HG03469 (cell line): ENCODE results near the gene MYO9A.

Experiments used
- ATAC-seq: cut with Tn5 transposase; IDR thresholded peaks from one replicate; pipeline ENCODE4 v1.9.1; 2021; ENCODE audit warnings: mild to moderate bottlenecking, moderate library complexity, moderate number of reproducible peaks; ENCODE audit not compliant: unreplicated experiment

MYO9A gene

DNA sequence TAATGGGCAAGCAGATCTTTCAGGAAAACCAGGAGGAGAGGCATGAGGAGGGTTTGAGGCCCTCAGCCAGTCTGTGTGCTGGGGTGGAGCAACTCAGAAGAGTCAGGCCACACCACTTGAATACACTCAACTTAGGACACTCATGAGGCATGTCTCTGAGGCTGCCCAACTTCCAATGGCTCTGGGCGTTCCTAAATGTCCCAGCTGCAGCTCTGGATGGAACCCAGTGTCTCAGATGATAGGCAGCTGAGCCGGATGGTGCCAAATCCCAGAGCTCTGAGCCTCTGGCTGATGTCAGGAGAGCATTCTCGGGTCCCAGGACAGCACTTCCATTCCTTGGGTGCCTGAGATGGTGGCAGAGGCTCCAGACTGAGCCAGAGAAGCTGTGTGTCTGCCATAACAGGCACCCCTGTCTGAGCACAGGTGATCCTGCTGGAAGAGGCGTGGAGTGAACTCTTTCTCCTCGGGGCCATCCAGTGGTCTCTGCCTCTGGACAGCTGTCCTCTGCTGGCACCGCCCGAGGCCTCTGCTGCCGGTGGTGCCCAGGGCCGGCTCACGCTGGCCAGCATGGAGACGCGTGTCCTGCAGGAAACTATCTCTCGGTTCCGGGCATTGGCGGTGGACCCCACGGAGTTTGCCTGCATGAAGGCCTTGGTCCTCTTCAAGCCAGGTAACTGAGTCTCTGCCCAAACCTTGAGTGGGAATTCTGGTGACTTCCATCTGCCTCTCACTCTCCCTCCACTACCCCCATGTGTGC, 304.8 kb downstream of the MYO9A start:
- no peak for ATAC-seq

DNA sequence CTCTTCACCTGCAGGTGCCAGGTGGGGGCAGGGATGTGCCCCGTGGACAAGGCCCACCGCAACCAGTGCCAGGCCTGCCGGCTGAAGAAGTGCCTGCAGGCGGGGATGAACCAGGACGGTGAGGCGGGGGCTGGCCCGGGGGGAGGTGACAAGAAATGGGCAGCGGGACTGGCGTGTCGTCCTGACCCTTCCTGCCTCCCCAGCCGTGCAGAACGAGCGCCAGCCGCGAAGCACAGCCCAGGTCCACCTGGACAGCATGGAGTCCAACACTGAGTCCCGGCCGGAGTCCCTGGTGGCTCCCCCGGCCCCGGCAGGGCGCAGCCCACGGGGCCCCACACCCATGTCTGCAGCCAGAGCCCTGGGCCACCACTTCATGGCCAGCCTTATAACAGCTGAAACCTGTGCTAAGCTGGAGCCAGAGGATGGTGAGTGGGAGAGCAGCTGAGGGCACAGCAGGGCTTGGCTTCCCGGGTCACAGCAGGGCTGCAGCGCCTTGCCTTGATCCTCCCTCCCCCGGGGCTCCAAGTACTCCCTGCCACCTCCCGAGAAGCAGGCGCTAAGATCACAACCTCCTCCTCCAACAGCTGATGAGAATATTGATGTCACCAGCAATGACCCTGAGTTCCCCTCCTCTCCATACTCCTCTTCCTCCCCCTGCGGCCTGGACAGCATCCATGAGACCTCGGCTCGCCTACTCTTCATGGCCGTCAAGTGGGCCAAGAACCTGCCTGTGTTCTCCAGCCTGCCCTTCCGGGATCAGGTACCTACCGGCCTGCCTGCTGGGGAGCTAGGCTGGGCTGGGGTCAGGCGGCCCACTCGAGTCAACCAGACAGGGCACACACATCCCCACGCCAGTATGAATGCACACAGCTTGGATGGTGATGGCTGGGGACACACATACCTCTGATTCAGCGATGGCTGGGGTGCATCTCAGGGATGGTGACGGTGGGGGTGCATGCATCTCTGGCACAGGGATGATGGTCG, 305.9 kb downstream of the MYO9A start:
- no peak for ATAC-seq

DNA sequence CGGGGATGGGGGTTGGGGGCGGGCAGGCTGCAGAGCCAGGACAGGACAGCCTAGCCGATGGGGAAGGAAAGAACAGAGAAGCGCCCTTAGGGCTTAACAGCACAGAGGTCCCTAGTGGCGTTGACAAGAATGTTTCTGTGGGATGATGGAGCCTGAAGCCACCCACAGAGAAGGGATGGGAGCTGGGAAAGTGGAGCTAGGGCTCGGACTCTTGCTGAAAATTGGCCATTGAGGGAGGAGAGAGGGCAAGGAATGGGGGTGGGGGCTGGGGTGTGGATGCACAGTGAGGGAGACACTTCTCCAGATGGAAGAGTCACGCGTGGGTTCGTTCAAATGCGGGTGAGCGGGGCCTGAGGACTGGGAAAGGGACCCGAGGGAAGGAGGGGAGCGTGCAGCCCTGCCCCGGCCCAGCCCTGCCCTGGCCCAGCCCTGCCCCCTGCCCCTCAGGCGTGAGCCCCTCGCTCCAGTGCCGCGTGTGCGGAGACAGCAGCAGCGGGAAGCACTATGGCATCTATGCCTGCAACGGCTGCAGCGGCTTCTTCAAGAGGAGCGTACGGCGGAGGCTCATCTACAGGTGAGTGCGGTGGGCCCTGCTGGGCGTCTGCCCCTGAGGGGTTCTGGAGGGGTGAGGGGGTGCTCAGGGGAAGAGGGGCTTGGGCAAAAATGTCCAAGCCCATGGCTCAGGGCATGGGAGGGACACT, 306.8 kb downstream of the MYO9A start:
- no peak for ATAC-seq

DNA sequence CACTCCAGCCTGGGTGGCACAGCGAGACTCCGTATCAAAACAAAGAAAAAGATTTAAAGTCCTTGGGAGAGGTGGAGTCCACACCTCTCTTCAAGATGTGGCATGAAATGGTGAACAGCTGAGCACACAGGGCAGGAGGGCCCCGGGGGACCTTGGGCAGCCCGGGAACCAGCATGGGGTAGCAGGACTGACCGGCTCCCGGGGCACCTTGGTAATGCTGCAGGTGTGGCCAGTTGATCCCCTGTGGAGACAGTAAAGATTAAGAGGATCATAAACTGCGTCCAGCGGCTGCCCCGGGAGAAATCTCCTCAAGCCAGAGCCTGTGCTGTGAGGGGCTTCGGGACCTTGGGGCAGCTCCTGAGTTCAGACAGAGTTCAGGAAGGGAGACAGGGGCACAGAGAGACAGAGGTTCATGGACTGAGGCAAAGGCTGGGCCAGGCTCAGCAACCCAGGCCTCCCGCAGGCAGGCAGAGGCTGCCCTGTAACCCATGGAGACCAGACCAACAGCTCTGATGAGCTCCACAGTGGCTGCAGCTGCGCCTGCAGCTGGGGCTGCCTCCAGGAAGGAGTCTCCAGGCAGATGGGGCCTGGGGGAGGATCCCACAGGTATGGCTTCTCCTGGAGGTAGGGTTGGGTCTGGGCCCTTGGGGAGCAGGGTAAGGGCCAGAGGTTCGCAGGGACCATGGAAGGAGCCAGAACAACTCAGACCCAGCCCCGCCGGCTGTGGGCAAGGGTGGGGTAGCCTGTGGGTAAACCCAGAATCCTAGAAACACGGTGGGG, 307.5 kb downstream of the MYO9A start, which contains the start of gene NR2E3:
TSS of gene NR2E3 (plus strand) at position 299 of the 780 bp plus-strand sequence. CDS start at position 489, 190 bp downstream.
- ATAC-seq: no peak

DNA sequence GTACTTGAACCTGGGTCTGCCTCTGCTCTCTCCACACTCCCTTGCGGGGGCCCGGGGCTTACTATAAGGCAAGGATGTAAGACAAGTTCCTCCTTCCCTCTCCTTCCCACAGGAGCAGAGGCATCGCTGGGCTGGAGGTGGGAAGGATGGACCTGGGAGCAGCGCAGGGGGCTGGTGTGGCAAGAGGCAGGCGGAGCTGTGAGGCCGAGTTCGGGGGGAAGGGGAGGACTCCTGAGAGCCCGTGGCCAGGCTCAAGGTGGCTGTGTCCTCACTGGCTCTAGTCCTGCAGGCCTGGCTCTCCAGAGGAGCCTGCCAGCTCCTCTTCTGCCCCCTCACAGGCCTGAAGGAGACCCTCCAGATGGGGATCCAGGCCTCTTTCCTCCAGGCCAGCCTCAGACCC, 308.6 kb downstream of the MYO9A start:
- no peak for ATAC-seq

DNA sequence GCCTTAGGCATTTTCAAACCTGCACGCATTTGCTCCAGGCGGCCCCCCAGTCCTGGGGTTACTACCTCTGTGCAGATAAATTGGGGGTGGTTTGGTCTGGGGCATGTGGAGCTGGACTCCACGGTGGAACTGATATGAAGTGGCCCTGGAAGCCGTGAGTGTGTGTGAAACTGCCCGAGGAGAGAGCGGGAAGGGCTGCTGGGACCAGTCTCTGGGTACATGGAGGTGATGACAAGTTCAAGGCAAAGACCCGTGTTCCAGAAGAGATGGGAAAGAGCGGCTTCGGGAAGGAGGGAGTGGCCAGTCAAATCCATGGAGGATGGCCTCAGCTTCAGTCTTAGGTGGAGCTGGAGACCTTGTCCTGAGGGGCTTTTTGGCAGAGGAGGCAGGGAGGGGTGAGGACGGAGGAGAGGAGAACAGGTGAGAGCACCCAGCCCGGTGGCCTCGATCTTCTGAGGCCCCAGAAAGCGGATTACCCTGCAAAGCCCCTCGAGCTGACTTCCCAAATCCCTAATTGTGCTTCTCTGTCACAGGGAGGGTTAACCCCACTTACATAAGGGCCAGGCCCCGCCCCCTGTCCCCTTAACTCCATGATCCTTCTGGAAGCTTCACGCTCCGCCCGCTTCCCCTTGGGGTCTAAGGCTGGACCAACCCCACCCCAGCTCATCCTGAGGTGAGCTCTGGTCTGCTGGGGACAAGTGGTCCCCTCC, 309.5 kb downstream of the MYO9A start:
- ATAC-seq: no peak

DNA sequence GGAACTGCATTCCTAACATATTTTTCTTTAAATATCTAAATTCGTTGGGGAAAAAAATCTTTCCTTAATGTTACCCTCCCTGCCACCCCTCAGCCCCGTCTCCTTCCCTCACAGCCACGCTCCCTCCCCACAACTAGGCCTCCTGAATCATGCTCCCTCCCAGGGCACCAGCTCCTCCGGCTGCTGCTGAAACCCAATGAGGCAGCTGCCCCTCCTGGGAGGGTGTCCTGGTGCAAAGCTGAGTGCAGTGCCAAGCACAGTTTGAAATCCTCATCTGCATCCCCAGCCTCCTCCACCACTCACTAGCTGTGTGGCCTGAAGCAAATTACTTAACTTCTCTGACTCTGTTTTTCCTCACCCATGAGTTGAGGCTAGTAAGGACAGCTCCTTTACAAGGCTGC, 310.3 kb downstream of the MYO9A start:
- no peak for ATAC-seq

DNA sequence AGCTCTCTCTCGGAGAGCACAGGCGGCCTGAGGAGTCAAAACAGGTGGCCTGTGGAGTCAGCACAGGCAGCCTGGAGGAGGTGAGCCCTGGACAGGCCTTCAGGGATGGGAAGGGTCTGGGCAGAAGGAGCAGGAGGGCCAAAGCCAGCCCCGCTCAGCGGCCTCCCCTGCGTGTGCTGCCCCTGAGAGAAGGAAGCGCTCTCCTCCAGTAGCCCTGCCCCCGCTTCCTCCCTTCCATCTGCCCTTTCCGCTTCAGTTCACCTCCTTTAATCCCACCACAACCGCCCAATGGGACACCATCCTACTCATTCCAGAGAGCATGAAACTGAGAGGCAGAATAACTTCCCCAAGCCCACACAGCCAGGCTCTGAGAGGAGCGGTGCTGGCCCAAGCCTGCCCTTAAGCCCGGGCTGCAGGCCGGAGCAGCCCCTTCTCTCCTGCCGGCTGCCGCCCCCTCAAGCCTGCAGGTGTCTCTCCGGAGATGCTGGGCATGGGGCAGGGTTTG, 310.8 kb downstream of the MYO9A start:
- ATAC-seq: no peak

DNA sequence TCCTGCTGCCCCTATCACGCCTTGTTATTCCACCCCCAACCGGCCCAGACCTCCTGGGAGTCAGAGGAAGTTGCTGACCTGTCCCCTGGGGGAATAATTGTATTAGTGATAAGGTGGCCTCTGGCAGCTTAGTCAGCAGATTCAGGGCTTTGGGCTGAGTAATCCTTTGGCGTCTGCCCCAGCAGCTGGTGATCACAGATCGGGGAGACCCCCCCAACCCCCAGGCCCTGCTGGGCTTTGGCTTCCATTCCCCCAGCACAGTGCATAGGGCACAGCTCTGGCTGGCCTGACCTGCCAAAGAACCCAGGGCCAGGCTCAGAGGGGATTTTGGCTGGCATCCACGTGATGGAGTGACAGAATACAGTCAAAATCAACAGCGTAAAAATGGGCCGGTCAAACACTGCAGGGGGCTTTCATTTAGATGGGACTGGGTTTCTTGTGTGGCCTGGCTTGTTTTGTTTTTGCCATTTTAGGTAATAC, 311.5 kb downstream of the MYO9A start:
- no peak for ATAC-seq

DNA sequence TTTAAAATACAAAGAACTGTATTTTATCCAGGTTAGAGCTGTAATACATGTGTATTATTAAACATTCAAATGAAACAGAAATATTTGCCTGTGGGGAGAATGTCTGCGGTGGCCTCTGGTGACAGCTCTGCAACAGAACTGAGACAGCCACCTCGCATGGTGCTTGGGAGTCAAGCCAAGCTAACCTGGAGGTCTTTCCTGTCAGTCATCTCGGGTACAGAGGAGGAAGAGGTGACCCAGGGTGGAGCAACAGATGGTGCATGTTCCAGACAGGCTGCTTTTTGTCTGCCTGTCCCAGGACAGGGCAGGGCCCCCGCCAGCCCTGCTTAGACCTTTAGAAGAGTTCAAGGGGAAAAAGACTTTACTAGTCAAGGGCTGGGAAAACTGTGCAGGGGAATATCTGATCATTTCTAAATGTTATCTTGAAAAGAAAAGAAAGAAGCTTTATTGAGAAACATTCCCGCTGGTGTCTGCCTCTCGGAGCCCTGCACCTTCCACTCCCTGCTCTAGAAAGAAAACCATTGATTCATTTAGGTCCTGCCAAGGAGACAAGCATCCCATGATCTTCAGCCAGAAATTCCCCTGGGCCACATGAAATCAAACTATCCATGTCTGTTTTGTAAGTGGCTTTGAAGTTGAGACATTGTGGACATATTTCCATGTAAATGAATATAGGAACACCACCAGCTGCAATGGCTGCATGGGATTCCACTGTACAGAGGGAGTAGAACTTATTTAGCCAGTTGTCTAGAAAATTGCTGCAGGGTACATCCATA, 313.1 kb downstream of the MYO9A start:
- no peak for ATAC-seq

DNA sequence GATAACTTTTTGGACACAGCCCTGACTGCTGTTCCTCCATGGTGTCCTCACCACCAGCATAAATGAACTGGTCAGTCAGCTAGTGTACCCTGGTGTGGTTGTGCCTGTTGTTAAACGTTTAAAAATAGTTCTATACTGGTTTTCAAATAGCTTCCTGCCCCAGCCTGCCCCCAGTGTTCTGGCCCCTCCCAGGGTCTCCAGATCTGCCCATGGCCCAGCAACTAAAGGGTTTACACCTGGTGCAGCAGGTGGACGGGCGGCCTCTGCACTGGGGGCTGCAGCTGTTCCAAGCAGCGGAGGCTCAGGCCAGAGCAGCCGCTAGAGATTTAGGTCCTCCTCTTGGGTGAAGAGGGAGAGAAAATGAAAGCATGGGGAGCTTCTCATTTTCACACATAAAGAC, 313.7 kb downstream of the MYO9A start:
- no peak for ATAC-seq

DNA sequence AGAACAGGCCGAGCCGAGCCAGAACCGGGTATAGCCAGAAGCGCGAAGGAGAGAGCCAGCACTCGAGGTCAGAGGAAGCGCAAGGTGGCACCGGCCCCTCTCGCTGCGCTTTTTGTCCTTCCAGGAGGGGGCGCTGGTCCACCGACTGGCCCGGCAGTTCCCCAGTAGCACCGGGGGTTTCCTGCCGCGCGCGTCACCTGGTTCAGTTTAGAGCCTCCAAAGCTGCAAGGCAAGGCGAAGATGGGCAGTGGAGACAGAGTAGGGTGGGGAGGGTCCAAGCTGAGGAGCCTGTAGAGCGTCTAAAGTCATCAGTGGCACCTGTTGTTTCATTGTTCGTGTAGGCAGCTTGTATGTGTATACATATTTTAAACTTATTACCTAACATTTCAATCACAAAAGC, 315.2 kb downstream of the MYO9A start:
- no peak for ATAC-seq

DNA sequence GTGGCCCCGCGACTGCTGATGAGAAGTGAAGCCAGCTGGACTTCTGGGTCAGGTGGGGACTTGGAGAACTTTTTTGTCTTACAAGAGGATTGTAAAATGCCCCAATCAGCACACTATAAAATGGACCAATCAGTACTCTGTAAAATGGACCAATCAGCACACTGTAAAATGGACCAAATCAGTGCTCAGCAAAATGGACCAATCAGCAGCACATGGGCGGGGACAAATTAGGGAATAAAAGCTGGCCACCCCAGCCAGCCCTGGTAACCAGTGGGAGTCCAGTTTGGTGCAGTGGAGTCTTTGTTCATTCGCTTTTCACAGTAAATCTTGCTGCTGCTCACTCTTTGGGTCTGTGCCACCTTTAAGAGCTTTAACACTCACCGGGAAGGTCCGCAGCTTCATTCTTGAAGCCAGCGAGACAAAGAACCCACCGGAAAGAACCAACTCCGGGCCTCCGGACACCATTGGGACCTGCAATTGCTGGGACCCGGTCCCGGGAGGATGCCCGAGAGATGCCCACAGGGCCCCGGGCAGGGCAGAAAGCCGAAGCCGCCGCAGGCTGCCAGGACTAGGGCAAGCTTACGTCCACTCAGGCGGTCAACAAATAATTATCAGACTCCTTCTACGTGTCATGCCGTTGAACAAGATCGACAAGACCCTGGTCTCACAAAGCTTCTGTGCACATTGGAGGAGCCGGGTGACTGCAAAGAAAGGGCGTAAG, 315.9 kb downstream of the MYO9A start:
- no peak for ATAC-seq

DNA sequence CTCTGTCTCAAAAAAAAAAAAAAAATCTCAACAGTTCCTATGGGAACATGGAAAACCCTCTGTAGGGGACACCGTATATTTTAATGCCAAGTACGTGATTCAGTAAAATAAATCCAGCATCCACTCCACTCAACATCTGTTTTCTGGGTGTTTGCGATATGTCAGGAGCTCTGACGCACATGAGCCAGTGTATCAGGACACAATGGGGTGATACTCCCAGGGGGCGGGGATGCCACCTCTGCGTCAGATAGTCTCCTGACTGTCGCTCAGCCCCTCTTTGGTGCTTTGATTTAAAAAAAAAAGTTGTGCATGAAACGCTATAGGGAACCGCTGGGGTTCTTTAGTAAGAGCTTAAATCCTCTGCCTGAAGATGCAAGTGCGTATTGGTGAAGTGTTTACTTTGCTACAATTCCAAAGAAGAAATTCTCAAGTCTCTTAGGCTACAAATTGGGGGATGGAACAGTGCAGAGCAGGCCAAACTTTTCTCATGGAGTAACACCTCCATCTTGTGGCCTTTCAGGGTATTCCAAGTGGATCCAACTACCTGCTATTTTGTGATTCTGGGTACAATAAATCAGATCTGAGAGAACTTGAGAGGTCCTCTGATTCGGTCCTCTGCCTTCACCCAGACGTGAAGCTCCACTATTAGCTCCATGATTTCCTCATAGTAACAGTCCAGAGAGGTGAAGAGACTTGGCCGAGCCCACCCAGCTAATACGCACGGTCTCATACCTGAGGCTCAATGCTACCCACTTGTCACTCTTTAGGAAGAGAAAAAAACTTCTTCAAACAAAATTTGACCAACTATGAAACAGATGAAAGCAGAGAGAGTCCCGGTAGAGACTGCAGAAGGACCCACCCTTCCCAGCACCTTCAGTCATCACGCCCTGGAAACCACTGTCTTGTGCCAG, 316.9 kb downstream of the MYO9A start:
- ATAC-seq: no peak

DNA sequence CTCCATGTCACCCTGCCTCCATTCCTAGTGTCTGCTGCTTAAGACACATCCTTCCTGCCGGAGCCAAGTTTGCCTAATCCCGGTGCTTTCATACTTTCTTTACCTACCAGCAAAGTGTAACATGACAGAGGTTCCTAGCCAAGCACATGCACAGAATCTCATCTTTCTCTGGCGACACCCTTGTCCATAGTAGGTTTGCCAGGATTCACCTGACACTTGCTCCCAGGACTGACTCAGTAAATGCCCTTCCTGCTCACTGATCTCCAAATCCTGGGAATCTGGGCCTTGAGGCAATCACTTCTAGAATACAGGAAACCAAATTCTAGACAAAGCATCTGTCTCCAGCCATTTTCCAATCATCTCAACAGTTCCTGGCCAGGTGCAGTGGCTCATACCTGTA, 317.8 kb downstream of the MYO9A start:
- ATAC-seq: no peak

DNA sequence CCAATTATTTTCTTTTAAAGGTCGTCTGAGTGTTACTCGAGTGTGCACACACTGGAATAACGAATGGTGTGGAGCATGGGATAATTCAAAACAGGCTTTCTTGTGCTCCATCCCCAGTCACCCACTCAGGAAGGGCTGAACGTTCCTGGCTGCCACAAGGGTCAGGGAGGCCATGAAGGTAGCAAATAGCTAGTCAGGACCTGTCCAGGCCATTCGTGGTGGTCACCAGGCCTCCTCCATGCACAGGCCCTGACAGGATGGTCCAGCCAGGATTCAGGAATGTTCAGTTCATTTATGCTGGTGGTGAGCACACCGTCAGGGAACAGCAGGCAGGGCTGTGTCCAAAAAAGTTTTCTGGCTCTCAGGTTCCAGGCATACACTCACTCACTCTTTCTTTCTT, 319.3 kb downstream of the MYO9A start:
- ATAC-seq: no peak

DNA sequence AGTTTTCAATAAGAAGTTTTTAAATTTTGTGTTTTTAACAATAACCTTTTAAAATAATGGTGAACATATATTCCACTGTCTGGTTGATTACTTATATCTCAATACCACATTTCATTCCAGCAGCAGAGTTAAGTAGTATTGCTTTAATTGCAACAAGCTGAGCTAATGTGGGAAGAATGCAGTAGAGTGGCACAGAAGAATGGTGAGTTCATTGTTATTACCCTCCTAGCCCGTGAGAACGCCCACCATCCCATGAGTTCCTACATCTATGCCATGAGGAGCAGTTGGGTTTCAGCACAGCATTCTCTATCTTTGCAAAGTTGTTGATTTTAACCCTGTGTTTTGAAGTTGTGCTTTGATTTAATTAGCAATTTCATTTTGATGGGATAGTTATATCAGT, 325.4 kb downstream of the MYO9A start:
- no peak for ATAC-seq
